PC-3 (cell line): Measurements from ENCODE around the gene MAFF. TPM values are rescaled to one million over a fixed set of nuclear protein-coding genes. Genes with fewer than 3 reads are reported as not detected.
"Not testable (repeated sequence)": the region's sequence is repeated elsewhere in the genome, so short reads cannot be mapped to it uniquely, and the experiment has no call there.

Experiments
- ATAC-seq: fragments of 200-7000 bp; cut with Tn5 transposase; 2 replicates; pipeline ENCODE4 v1.9.1; 2020; ENCODE audit warnings: mild to moderate bottlenecking, moderate library complexity
- BruUV-seq: library from RNA; stranded (reverse); fragments of 400-500 nt; replicated peaks from 2 replicates; lab custom pipeline; 2021; lab: Mats Ljungman, UMichigan
- CTCF ChIA-PET: fragments of 300-600 bp; sonication (Branson Sonifier 250); formaldehyde crosslinking; loops from one replicate; lab custom pipeline; 2022; ENCODE audit warnings: antibody characterized with exemption; lab: Charles Lee
- POLR2A ChIA-PET: fragments of 300-600 bp; sonication (Branson Sonifier 250); formaldehyde crosslinking; loops from one replicate; lab custom pipeline; 2022; ENCODE audit warnings: antibody characterized with exemption; ENCODE audit not compliant: unreplicated experiment; lab: Charles Lee
- DNase-seq: peaks from one replicate; pipeline ENCODE4 v3.0.0-alpha.2; 2015
- H2AFZ ChIP-seq: fragments of 300-600 bp; sonication (generic); 2 replicates; pipeline ENCODE4 v1.6.0; 2016; ENCODE audit warnings: antibody characterized with exemption, low read length
- H3F3A ChIP-seq: fragments of 300-600 bp; sonication (generic); one replicate; pipeline ENCODE4 v1.6.0; 2017; ENCODE audit warnings: antibody characterized with exemption, low read length, control low read depth, mild to moderate bottlenecking; ENCODE audit not compliant: unreplicated experiment
- H3K27ac ChIP-seq: fragments of 300-600 bp; sonication (generic); 2 replicates; pipeline ENCODE4 v1.5.1; 2016; ENCODE audit warnings: mild to moderate bottlenecking, low read length
- H3K27me3 ChIP-seq: fragments of 300-600 bp; sonication (generic); 2 replicates; pipeline ENCODE4 v1.6.1; 2016; ENCODE audit warnings: low read length, mixed read lengths
- H3K36me3 ChIP-seq: fragments of 300-600 bp; sonication (generic); 2 replicates; pipeline ENCODE4 v1.6.1; 2016; ENCODE audit warnings: low read depth, mixed run types, low read length, mixed read lengths
- H3K4me1 ChIP-seq: fragments of 300-600 bp; sonication (generic); 2 replicates; pipeline ENCODE4 v1.5.1; 2016; ENCODE audit warnings: low read length; ENCODE audit not compliant: insufficient read depth
- H3K4me2 ChIP-seq: fragments of 300-600 bp; sonication (generic); 2 replicates; pipeline ENCODE4 v1.6.0; 2016; ENCODE audit warnings: low read length
- H3K4me3 ChIP-seq: fragments of 300-600 bp; sonication (generic); 2 replicates; pipeline ENCODE4 v1.5.1; 2016; ENCODE audit warnings: mild to moderate bottlenecking, low read length, mixed read lengths
- H3K79me2 ChIP-seq: fragments of 300-600 bp; sonication (generic); 2 replicates; pipeline ENCODE4 v1.6.1; 2017; ENCODE audit warnings: low read length, mixed read lengths
- H3K9ac ChIP-seq: fragments of 300-600 bp; sonication (generic); 2 replicates; pipeline ENCODE4 v1.6.0; 2016; ENCODE audit warnings: mild to moderate bottlenecking, low read length
- H3K9me2 ChIP-seq: fragments of 300-600 bp; sonication (generic); replicated peaks from 2 replicates; pipeline ENCODE4 v1.6.1; 2016; ENCODE audit warnings: mixed run types, low read length, mixed read lengths
- H3K9me3 ChIP-seq: fragments of 300-600 bp; sonication (generic); 2 replicates; pipeline ENCODE4 v1.6.1; 2016; ENCODE audit warnings: low read length, mixed read lengths
- H4K20me1 ChIP-seq: fragments of 300-600 bp; sonication (generic); 2 replicates; pipeline ENCODE4 v1.6.1; 2016; ENCODE audit warnings: low read length, mixed read lengths
- CTCF ChIP-seq: fragments of 300-600 bp; sonication (generic); conservative IDR thresholded peaks from 2 replicates; pipeline ENCODE4 v1.5.1; 2017; ENCODE audit warnings: antibody characterized with exemption, low read depth, mild to moderate bottlenecking, low read length
- EZH2 ChIP-seq: fragments of 300-600 bp; sonication (generic); IDR thresholded peaks from one replicate; pipeline ENCODE4 v1.6.1; 2017; ENCODE audit warnings: antibody characterized with exemption, mild to moderate bottlenecking, low read length; ENCODE audit not compliant: unreplicated experiment
- EZH2phosphoT487 ChIP-seq: fragments of 300-600 bp; sonication (generic); IDR thresholded peaks from 2 replicates; pipeline ENCODE4 v1.6.1; 2018; ENCODE audit warnings: mild to moderate bottlenecking, antibody characterized with exemption, low read length, borderline replicate concordance
- intact Hi-C: fragments of 100-400 bp; cut with micrococcal nuclease; formaldehyde crosslinking; loops from 2 replicates; pipeline ENCODE4 v1.9.0; 2023
- total RNA-seq: library from RNA; depleted of rRNA; stranded (reverse); fragments of >200 nt; gene quantifications from 2 replicates; pipeline ENCODE4 v1.2.3, GENCODE V29; 2014

MAFF gene
- total RNA-seq, 1 experiment from 2014 or later: 72.6 TPM

- no peak for TF ChIP-seq CTCF
- TF ChIP-seq EZH2: no peak
- no peak for TF ChIP-seq EZH2phosphoT487
- Histone ChIP-seq H3K79me2 (peaks cover 24% of the 10 kb centered on the region), H3K9me3 (no peaks in the 10 kb centered on the region), H3K4me3 (no peak overlapping the region), H3K4me2 (no peak overlapping the region), H4K20me1 (no peaks in the 10 kb centered on the region), H3K4me1 (peaks cover 44% of the 10 kb centered on the region), H3K36me3 (peaks cover 7% of the 10 kb centered on the region; the same call in 1 of the 2 replicates), H3F3A (no peaks in the 10 kb centered on the region), H3K9me2 (no peaks in the 10 kb centered on the region), H2AFZ (no peak overlapping the region), H3K9ac (no peak overlapping the region), H3K27ac (no peak overlapping the region), H3K27me3 (no peaks in the 10 kb centered on the region)
- intact Hi-C loops: no loop called here
- DNase-seq (no peak), ATAC-seq (no peak)
- ChIA-PET CTCF (no interaction called here), POLR2A (no interaction called here)
- no TSS peak for BruUV-seq
These were observed 31.6 kb downstream of the MAFF start for GRCh38 chr22:38233427-38233826.

GRCh38 chr22:38233856-38234255 is 32.1 kb downstream of the MAFF start:
- ATAC-seq, H3K9me2 ChIP-seq, intact Hi-C loops, H4K20me1 ChIP-seq, H3F3A ChIP-seq, H3K27me3 ChIP-seq, H3K9me3 ChIP-seq, POLR2A ChIA-PET, BruUV-seq, H3K4me3 ChIP-seq, DNase-seq, H3K27ac ChIP-seq, H3K36me3 ChIP-seq, H2AFZ ChIP-seq, CTCF ChIA-PET, H3K9ac ChIP-seq, H3K4me2 ChIP-seq: not testable (repeated sequence)
- peaks cover 25% of the 10 kb centered on the region for H3K79me2 ChIP-seq
- H3K4me1 ChIP-seq: peaks cover 44% of the 10 kb centered on the region

- H3K4me2 ChIP-seq: no peak overlapping the region
- no peak for TF ChIP-seq EZH2
- no peak for TF ChIP-seq EZH2phosphoT487
- no peak for TF ChIP-seq CTCF
- H3K36me3 ChIP-seq: peaks cover 3% of the 10 kb centered on the region; the same call in 1 of the 2 replicates
- no TSS peak for BruUV-seq
- peaks cover 29% of the 10 kb centered on the region for H3K79me2 ChIP-seq
- ChIA-PET POLR2A (no interaction called here), CTCF (no interaction called here)
- no peaks in the 10 kb centered on the region for H3K27me3 ChIP-seq
- no peak overlapping the region for H3K9ac ChIP-seq
- no peaks in the 10 kb centered on the region for H3F3A ChIP-seq
- no peaks in the 10 kb centered on the region for H3K9me3 ChIP-seq
- H3K9me2 ChIP-seq: no peaks in the 10 kb centered on the region
- intact Hi-C loops: loop anchor here (5.0 kb wide), 1 partner anchor 82 kb away; the partner anchor contains the start of gene CSNK1E
- no peaks in the 10 kb centered on the region for H4K20me1 ChIP-seq
- DNase-seq: no peak
- no peak overlapping the region for H3K4me3 ChIP-seq
- no peak overlapping the region for H3K27ac ChIP-seq
- peaks cover 52% of the 10 kb centered on the region for H3K4me1 ChIP-seq
- H2AFZ ChIP-seq: no peak overlapping the region
- ATAC-seq: no peak
These were observed 33.6 kb downstream of the MAFF start for GRCh38 chr22:38235240-38235850.
